COLO668 (cell line): ENCODE data around the gene UBXN1.

ENCODE experiments used
- DNase-seq: peaks from one replicate; lab custom pipeline; 2025; ENCODE audit not compliant: unreplicated experiment; lab: John Stamatoyannopoulos, UW

UBXN1 gene

GRCh38 chr11:62646825-62647608, 31.9 kb downstream of the UBXN1 start:
- DNase-seq, result no peak

DNA sequence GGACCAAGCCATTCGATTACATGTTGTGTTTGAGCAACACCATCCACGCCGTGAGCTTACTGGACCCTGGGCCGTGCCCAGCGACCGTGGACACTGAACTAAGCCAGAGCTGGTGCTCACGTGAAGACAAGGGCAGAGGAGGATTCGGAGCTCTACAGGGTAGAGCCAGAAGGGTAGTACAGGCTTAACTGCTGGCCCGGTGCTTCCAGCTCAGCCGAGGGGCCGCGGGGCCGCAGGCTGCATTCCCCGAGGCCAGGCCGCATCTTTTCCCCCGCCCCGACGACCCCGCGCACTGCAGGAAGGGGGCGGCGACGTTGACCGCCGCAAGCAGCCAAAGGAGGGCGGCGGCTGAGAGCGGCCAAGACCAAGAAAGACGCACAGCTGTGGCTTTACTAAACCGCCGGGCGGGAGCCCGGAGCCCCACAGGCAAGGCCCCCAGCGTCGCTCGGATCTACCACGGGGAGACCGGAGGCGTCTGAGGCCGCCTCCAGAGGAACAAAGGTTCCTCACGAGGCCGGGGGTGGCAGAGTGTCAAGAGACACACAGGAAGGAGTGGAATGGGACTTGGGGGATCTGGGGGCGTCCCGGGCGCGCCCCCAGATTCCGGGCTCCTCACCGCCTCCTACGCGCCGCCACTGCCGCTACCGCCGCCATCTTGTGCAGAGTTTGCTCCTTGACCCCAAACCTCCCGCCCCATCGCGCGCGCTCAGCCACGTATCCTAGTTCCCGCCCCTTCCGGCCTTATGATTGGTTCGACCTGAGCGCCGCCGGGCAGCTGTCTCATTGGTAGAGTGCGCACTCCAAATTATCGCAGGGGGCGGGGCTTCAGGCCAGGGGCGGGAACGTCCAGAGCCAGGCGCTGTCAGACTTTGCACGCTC, 32.7 kb downstream of the UBXN1 start, which contains the start of gene GANAB:
Gene GANAB, minus strand, starts transcription at position 668 of the 879 bp plus-strand sequence. Its CDS starts 14 bp downstream, at position 654.
- peak; percentile 99 for DNase-seq

GRCh38 chr11:62645671-62645945, 33.3 kb downstream of the UBXN1 start:
- no peak for DNase-seq

- no peak for DNase-seq
These were observed 34.7 kb downstream of the UBXN1 start for GRCh38 chr11:62644220-62644619.

- no peak for DNase-seq
These were observed 46.4 kb downstream of the UBXN1 start for GRCh38 chr11:62632492-62632891.

GRCh38 chr11:62627713-62628112, 51.2 kb downstream of the UBXN1 start:
- DNase-seq, result no peak
